Activated CD4-positive, alpha-beta T cell treated with anti-CD3 and anti-CD28 coated beads for 4 hours (primary cell): Measurements from ENCODE around the gene JAKMIP1.

Experiments used
- DNase-seq, 2 donors: peaks; one replicate each; pipeline ENCODE4 v3.0.0-alpha.2; 2020

Gene JAKMIP1

DNA sequence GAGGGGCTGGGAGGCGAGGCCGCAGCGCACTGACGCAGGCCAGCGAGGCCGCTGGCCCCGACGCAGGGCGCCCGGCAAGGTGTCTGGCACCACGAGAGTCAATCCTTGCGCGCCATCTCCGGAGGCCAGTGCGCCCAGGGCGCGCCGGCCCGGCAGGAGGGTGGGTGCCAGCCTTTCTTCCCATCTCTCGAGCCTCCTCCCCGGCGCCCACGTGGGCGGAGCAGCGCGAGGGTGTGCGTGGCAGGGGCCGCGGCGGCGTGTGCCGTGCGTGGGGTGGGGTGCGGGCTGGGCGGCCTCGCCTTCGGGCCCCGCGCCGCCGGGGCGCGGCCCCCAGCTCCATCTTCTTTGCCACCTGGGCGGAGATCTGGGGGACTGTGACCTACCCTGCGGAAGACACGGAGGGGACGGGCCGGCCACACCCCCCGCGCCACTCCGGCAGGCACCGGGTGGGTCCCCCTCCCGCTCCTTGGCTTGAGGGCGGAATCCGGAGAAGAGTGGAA is 877 bp downstream of the JAKMIP1 start:
- peak; percentile 23 to 45 for DNase-seq

DNA sequence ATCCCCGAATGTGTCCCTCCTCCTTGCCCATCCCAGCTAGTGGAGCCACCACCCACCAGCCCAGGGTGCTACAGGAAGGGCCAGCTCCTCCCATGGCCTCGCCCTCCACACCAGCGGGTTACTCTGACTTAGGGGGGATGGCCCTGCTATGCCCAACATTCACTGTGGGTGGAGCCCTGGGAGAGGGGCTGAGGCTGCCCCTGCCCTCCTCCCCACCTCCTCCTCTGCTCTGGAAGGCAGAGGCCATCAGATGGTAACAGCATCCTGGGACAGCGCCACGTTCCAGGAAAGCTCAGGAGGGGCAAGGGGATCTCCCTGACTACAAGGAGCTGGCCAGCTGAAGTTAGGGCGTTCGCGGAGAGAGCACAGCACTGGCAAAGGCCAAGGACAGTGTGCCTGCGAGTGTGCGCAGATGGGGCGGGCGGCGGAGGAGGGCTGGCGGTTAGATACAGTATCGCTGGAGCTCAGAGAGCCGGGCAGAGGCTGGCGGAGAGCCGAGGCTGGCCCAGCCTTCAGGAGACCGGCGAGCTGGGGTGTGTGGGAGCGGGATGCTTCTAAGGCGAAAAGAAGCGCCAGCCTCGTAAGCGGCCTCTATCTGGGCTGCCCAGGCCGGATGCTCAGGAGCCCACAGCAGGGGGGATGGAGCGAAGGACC is 1.5 kb downstream of the JAKMIP1 start:
- peak in 1 of 2 donors; percentile 8 for DNase-seq

DNA sequence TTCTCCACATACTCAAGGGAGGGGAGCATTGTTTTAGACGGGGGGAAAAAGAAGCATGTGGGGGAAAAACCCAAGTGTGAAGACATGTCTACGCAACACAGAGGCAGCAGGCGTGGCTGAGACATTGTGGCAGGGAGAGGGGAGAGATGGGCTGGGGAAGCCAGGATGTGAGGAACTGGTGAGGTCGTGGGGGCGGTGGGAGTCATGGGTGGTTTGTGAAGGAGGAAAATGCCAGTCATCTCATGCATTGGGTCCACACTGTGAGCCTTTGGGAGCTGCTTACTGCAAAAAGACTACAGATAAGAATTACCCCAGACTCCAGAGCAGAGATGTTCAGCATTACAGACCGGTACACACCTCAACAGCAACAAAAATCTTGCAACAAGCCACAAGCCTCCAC is 2.1 kb downstream of the JAKMIP1 start:
- peak; percentile 44 to 59 for DNase-seq

DNA sequence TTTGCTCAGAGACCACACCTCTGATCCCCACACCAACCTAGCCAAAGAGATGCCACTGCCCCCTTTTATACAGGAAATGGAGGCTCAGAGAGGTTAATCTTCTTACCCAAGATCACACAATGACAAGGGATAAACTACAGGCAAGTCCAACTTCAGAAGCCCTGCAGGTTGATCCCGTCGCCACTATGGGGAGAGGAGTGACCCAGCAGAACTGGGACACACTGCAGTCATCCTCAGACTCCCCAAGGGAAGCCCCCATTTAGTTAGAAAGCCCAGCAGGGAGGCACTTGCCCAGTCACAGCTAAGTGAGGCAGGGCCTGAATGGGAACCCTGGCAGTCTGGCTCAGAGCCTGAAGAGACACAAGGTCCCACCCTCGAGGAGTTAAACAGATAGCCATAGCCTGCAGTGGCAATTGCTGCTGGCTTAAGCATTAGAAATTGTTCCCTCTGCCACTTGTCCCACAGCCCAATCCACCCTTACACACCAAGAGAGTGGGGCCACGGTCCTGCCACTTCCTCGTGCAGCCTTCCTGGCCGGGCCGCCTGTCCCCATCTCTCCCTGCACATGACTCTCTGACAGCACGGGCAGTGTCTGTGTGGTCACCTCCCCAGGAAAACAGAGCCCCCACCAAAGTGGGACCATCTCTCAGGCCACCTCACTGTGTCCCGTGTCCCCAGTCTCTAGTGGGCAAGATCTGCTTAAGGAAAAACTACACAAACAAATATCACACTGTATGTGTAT is 2.7 kb downstream of the JAKMIP1 start:
- no peak for DNase-seq

DNA sequence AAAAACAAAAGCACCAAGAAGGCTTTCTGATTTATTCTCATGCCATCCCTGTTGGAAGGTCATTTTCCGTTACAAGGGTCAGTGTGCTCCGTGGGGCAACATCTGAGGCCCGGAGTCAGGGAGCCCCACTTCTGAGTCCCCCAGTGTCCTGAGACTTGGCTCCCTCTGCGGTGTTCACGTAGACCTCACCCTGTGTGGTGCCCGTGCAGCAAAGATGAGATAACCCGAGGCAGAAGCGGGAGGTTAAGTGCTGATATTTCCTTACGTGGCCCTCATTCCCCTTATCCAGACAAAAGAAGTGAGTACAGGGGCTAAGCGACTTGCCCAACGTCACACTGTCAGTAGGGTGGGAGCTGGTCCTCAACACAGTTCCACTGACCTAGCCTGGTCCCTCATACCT is 3.5 kb downstream of the JAKMIP1 start:
- DNase-seq = no peak

DNA sequence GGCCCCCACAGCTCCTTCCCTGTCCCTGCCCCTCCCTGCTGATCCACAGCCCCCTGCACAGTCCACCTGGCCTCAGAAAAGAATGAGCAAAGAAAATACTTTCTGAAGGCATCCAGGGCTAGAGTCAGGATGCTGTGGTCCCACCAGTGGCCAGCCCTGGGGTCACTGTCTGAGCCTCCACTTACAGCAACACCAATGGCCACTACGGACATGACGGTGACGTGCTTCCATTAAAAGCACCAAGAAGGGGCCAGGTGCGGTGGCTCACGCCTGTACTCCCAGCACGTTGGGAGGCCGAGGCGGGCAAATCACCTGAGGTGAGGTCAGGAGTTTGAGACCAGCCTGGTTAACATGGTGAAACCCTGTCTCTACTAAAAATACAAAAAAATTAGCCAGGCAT is 4.0 kb downstream of the JAKMIP1 start:
- no peak for DNase-seq

DNA sequence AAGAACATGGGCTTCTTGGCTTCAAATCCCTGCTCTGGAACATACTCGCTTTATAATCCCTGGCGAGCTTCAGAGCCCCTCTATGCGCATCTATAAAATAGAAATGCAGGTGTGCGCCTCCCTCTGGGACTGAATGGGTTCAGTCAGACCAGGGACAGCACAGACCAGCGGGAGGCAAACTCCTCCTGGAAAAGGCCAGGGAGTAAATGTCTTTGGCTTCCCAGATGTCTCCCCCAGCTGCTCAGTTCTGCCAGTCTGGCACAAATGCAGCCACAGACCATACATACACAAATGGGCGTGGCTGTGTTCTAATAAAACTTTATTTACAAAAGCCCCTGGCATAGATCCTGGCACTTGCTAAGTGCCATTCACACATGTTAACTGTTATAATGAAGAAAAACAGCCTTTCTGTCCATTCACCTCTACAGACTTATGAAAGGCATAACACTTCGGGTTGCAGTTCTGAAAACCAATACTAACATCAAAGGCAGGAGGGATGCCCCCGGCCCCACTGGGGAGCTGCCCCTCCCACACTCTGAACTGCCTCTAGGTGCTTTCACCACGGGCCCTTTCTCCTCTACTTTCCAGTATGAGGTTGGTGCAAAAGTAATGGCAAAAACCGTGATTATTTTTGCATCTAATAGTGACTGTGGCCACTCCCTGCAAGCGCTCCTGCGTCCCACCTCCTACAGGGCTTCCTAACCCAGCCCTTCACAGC is 4.6 kb downstream of the JAKMIP1 start:
- no peak for DNase-seq

DNA sequence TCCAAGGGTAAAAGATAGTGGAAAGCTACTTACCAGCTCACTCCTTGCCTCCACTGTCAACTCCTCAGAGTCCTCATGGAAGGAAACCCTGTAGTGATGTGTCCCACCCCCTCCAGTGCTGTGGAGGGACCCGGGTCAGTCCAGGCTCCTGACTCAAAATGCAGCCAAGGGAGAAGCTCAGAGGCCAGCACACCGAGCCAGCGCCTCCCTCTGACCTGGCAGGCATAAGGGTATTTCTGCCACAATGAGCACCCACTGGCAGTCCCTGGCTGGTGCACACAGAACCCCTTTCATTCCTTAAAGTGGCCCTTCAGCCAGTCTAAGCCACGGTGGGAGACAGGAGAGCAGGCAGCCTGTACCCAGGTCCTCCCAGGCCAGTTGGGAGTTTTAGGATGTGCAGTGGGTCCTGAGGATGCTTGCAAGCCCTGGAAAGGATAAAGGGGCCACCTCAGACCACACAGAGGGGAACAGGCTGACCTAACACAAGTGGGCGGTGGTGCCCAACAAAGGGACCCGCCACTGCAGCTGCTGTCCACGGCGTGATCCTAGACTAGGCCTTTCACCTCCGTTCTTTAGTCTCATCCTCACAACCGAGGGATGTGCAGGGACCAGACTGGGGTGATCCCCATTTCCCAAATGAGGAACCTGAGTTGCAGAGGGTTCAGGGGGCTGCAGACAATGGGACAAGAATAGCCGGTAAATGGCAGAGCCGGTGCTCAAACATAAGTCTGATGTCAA is 5.7 kb downstream of the JAKMIP1 start:
- DNase-seq = no peak

DNA sequence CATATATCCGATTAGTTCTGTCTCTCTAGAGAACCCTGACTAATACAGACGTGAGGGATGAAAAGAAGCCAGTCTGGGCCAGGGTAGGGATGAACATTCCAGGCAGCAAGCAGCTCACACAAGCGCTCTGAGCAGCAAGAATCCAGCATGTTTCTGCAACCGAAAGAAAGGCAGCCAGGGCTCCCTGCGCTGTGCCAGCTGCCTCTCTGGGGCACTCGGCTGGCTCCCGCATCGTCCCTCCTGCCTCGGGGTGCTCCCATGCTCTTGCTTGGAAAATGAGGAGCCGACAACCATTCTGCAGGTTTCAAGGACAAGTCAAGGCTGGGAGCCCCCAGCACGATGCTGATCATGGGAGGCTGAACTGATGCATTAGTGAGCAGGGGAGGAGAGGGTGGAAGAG is 7.0 kb downstream of the JAKMIP1 start:
- DNase-seq = no peak

DNA sequence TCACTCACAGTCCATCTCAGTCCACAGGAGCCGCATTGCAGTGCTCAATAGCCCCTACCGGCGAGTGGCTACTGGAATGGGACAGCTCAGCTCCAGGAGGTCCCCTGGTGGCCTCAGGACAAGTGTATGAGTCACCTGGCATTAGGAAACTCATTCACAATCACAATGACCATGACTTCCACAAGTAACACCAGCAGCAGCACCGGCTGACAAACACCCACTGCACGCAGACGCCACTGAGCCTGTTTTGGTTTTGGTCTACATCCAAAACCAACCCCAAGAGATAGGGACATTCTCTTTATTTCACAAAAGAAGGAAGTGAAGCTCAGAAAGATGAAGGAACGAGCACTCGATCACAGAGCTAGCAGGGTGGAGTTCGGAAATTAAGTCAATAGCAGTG is 8.1 kb downstream of the JAKMIP1 start:
- DNase-seq = no peak

DNA sequence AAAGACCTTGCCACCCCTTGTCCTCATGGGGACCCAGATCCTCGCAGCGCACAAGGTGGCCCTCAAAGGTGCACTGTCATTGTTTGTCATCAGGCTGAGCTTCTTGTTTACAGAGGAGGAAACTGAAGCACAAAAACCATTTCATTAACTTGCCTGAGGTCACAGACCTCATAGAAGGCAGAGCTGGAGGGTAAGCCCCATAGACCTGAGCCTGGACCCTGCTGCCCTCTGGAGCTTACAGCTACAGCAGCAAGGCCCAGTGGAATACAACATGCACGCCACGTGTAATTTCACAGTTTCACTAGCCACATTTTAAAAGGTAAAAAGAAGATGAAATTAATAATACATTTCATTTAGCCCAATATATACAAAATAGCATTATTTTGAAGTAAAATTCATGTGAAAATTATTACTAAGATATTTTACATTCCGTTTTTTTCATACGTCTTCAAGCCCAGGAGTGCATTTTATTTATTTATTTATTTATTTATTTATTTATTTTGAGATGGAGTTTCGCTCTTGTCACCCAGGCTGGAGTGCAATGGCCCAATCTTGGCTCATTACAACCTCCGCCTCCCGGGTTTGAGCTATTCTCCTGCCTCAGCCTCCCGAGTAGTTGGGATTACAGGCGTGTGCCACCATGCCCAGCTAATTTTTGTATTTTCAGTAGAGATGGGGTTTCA is 8.8 kb downstream of the JAKMIP1 start:
- DNase-seq = no peak

DNA sequence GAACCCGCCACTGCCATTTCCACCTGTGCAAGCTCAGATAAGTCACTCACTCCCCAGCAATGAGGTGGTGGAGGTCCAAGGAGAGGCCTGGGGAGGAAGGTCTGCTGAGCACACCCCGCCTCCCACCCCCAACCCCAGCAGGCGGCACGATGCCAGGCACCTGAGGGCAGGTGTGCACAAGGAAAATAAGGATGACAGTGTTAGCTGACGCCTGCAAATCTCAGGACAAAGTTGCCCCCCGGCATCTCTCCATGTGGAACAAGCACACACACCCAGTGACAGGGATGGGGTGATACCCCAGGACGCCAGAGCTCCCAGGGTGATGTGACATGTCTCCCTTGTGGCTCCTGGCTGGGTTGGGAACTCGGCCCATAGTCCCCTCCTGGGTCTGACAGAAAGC is 9.9 kb downstream of the JAKMIP1 start:
- DNase-seq = no peak

DNA sequence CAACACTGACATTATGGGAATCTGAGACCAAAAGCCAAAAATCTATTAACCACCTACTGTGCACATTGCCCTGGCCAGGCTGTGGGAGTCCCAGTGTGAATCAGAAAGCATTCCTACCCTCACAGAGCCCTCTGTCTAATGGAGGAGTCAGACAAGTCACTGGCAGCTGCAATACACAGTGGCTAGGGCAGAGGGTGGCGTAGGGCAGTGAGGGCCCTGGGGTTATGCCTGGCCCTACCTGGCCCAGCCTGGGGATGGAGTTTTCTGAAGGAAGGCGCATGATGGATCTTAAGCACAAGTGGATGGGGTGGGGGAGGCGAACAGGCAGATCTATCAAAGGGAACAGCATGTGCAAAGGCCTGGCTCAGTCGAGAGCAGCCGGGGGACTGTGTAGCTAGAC is 10.8 kb downstream of the JAKMIP1 start:
- no peak for DNase-seq

DNA sequence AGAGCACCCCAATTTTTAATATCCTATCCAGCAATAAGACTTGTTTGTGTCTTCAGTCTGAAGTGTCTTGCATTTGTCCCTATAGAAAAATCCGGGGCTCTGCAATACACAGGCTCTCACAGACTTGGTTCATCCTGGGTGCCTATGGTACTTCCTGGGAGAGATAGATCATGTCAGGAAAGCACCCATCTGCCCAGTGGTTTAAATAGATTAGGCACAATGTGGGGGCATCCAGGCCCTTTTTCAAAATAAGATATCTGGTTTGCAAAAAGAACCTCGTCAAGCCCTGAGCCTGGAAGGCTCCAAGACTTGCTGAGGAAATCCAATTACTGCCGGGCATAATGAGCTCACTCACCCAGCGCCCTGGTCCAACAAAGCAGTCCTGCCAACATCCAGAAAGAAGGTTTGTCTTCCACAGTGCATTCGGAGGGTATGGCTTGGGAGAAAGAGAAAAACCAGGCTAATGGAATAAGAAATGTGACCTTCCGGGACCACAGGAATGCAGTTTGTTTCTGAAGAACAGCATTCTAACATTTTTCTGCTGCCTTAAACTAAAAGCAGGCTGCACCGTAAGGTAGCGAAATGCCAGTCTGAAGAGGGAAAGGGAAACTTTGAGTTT is 11.6 kb downstream of the JAKMIP1 start:
- no peak for DNase-seq

DNA sequence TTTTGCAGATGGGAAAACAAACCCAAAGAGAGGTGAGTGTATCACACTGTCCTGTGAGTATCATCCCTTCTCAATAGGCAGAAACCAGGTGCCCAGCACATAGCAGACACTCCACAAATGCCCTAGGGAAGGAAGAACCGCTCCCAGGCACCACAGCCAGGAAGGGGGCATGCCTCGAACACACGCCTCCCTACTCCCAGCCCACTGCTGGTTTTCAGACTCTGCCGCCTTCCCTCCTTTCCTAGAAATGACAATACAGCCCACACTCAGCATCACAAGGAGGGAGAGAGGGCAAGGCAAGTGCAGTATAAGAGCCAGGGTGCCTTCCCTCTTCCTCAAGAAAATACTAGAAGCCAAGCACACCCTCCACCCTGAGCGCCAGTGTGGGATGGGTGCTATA is 16.2 kb downstream of the JAKMIP1 start:
- DNase-seq = no peak

DNA sequence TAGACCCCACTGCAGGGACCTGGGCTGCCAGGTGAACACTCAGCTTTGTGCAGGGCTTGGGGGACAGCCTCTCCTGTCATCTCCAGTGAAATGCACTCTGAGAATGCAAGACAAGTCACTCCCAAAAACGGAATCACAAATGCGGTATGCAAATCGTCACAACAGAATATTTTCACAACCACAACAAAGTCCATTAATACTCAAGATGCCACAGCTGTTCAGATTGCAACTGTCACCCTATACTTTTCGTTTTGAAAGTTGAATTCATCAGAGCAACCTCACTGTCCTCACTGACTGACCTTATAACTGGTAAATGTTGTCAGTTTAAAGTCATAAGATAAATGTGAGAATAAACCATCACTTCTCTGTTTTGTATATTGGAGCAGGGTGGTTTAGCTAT is 16.6 kb downstream of the JAKMIP1 start:
- DNase-seq = no peak

DNA sequence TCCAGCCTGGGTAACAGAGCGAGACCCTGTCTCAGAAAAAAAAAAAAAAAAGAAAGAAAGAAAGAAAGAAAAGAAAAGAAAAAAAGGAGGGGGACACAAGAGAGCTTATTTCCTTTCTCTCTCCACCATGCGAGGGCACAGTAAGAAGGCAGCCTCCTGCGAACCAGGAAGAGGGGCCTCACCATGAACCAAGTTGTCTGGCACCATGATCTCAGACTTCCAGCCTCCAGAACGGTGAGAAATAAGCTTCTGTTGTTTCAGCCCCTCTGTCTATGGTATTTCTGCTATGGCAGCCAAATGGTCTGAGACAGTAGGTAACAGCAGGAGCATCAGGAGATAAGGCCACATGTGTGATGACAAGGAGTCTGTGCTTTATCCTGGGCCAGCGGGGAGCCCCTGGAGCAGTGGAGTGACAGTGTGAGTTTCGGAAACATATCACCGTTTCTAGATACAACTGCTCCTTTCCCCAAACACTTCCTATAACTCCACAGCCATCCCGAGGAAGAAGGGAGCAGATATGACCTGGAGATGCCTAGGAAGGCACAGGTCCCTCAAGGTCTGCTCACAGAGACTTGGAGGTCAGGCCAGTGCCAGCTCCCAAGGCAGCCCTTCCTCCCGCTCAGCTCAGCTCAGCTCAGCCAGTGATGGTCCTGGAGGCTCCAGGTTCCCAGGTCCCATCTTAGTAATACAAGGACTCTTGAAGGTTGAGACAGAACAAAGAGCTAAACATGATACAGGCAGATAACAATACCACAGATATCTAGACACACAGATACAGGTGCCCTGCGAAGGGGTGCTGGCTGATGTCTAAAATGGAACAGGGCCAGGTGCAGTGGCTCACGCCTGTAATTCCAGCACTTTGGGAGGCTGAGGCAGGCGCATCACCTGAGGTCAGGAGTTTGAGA is 17.7 kb downstream of the JAKMIP1 start:
- DNase-seq = no peak

DNA sequence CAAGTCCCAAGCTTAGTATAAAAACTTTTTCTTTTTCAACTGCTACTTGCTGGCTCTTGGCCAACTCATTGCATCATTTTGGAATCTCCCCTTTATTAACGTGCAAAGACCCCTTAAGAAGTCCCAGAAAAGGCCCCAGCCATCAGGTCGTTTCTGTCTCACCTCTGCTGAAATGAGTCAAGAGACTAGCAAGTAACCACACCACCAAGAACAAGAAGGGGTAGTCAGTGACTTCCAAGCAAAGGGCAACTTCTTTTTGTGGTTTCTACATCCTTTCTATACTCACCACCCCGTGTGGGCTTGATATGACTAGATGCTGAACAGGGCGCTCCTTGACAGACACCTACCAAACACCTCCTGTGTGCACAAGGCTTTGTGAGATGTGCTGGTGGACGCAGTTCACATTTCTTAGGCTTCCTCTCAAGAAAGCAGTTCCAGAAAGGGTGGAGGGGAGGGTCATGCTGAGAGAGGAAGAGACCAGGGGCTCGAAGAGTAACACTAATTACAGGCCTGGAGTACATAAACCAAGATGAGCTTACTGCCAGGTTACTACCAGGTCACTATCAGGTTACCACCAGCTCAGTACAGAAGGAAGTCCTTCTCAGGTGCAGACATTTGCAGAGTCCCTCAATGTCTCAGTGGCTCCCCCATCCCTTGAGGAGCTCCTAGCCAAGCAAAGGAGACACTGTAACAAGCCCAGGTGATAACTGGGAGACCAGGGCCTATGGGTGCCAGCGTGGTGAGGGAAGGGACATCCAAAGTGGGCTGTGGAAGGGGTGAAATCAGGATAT is 19.3 kb downstream of the JAKMIP1 start:
- peak; percentile 35 to 51 for DNase-seq

DNA sequence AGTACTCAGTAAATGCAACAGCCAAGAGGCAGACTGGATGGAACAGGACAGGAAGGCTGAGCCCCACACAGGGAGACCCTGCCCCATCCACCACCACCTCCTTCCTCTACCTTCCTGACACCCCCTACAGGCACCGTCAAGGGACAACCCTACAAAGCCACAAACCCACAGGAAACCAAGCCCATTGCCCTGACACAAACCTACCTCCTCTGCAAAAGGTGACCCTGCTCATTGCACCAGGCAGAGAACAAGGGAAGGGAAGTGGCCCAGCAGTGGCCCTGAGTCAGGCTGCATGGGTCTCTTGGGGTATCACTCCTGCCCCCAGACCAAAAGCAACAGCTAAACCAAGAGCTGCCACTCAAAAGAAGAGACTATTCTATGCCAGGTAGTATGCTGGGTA is 21.0 kb downstream of the JAKMIP1 start:
- no peak for DNase-seq

DNA sequence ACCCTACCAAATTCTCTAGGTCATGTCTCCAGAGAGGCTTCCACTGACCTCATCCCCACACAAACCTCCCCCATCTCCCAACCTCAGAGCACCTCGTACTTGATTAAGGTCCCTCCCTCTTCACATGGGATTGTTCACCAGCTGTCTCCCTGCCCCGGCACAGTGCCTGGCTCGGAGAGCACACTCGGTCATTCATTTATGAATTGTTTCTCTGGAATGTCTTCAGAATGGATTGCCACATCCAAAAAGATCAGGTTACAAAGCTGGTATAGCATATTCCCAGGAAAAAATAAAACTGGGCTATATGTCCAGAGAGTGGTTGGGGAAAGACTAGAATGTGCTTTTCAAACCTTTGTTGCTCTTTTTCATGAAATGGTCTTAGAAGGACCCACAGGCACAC is 21.6 kb downstream of the JAKMIP1 start:
- DNase-seq = no peak
